ENCODE data around the gene AP1M1. TPM values are rescaled to one million over a fixed set of nuclear protein-coding genes. Genes with fewer than 3 reads are reported as not detected.

AP1M1 gene
- total RNA-seq, 4 donors from 2014 or later = 52.0 to 83.0 (median 56.3) TPM

DNA sequence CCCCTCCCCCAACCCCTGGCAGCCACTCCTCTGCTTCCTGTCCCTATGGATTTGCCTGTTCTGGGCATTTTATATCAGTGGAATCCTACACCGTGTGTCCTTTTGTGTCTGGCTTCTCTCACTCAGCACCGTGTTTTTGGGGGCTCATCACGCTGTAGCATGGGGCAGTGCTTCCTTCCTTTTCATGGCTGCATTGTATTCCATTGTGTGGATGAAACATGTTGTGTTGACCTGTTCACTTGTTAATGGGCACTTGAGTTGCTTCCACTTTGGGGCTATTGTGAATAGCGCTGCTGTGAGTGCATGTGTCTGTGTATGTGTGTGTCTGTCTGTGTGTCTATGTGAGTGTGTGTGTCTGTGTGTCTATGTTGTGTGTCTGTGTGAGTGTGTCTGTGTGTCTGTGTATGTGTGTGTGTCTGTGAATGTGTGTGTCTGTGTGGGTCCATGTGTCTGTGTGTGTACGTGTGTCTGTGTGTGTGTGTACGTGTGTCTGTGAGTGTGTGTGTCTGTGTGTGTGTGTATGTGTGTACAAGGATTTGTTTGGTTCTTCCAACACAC lies 57.2 kb downstream of the AP1M1 start:
- H3K36me3 ChIP-seq = no peaks in the 10 kb centered on the region
- TF ChIP-seq, protein P1, sequence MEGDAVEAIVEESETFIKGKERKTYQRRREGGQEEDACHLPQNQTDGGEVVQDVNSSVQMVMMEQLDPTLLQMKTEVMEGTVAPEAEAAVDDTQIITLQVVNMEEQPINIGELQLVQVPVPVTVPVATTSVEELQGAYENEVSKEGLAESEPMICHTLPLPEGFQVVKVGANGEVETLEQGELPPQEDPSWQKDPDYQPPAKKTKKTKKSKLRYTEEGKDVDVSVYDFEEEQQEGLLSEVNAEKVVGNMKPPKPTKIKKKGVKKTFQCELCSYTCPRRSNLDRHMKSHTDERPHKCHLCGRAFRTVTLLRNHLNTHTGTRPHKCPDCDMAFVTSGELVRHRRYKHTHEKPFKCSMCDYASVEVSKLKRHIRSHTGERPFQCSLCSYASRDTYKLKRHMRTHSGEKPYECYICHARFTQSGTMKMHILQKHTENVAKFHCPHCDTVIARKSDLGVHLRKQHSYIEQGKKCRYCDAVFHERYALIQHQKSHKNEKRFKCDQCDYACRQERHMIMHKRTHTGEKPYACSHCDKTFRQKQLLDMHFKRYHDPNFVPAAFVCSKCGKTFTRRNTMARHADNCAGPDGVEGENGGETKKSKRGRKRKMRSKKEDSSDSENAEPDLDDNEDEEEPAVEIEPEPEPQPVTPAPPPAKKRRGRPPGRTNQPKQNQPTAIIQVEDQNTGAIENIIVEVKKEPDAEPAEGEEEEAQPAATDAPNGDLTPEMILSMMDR (IDR thresholded peaks at IDR 0.05) = no peak
- no peak for TF ChIP-seq POLR2A (IDR thresholded peaks at IDR 0.05)
- no peak for DNase-seq
- no peaks in the 10 kb centered on the region for H3K9me3 ChIP-seq
- no peaks in the 10 kb centered on the region for H3K27me3 ChIP-seq
- intact Hi-C loops (cut with DNase I) = no loop called here
- 90 to 93% methylated on average over 6 of the region's 6 CpGs for WGBS, 2 donors
- peak overlapping the region in 1 of 3 donors; percentile 53 for H3K27ac ChIP-seq
- H3K4me1 ChIP-seq = peaks cover 19 to 30% of the 10 kb centered on the region in 2 donors
- H3K4me3 ChIP-seq (replicated peaks in 1 of 3) = no peak overlapping the region

DNA sequence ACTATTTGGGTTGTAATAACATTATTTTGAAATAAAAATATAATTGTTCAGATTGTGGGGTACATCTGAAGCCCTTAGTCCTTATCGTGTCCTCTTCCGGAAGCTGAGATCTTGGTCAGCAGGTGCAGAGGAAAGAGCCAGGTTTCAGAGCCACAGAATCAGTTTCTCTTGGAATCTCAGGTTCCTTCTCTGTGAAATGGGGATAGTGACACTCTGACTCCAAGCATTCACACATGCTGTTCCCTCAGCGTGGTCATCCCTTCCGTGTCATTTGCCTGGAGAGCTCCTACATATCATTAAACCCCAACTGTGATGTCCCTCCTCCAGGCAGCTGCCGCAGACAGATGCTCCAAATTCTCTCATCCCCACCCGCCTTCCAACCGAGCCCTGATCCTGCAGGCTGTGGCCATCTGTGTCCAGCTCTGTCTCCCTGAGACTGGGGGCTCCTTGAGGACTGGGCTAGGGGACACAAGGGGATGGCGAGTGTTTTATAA lies 59.8 kb downstream of the AP1M1 start:
- DNase-seq = no peak
- H3K9me3 ChIP-seq = no peaks in the 10 kb centered on the region
- 91 to 96% methylated on average over 8 of the region's 8 CpGs for WGBS, 2 donors
- H3K27ac ChIP-seq = peak overlapping the region in 2 of 3 donors; percentile 73 to 95
- no peak for TF ChIP-seq POLR2A (IDR thresholded peaks at IDR 0.05)
- TF ChIP-seq, protein P1 (IDR thresholded peaks at IDR 0.05) = no peak
- no peaks in the 10 kb centered on the region for H3K27me3 ChIP-seq
- intact Hi-C loops (cut with DNase I) = no loop called here
- no peak overlapping the region for H3K4me3 ChIP-seq (replicated peaks in 1 of 3)
- H3K4me1 ChIP-seq = peaks cover 19 to 34% of the 10 kb centered on the region in 2 donors
- no peaks in the 10 kb centered on the region for H3K36me3 ChIP-seq

- H3K4me1 ChIP-seq = peaks cover 19 to 29% of the 10 kb centered on the region in 2 donors
- H3K27ac ChIP-seq = peak overlapping the region; percentile 73 to 95 (median 81)
- H3K36me3 ChIP-seq = no peaks in the 10 kb centered on the region
- DNase-seq = peak; percentile 32 to 42
- no peaks in the 10 kb centered on the region for H3K9me3 ChIP-seq
- TF ChIP-seq, protein P1 (IDR thresholded peaks at IDR 0.05) = no peak
- peak in 1 of 2 donors; percentile 27 for TF ChIP-seq POLR2A (IDR thresholded peaks at IDR 0.05)
- 70 to 71% methylated on average over 4 to 18 of the region's 18 CpGs for WGBS, 2 donors
- no peaks in the 10 kb centered on the region for H3K27me3 ChIP-seq
- intact Hi-C loops (cut with DNase I) = no loop called here
- no peak overlapping the region for H3K4me3 ChIP-seq (replicated peaks in 1 of 3)
Measured at GRCh38 chr19:16258440-16258903, 60.8 kb downstream of the AP1M1 start.

DNA sequence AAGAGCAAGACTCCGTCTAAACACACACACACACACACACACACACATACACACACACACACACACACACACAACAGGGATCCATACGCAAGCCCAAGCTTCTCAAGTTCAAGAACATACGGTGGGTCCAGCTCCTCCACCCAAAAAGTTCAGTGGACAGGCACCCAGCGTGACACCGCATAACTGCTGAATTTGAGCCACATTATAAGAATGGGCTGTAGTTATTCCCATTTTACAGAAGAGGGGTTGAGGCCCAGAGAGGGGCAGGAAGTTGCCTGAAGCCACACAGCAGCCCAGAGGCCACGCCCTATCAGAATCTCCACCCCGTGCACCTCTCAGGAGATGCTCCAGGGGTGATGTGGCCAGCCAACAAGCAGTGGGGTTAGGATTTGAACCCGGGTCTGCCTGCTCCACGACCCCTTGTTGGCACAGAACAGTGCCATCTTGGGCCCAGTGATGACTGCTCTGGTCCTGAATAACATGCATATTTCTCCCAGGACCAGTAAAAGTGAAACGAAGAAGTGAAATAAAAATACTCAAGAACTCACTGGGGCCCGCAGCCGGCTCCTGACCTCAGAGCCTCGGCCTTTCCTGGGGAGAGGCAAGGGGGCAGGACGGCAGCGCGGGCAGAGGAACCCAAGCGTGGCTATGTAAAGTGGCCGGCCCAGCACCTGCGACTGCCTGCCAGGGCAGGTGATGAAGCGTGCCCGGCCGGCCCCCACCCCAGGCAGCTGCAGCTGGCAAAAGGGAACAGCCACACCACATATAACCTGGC lies 61.9 kb downstream of the AP1M1 start:
- TF ChIP-seq, protein P1 (IDR thresholded peaks at IDR 0.05) = no peak
- no peak for TF ChIP-seq POLR2A (IDR thresholded peaks at IDR 0.05)
- no peaks in the 10 kb centered on the region for H3K9me3 ChIP-seq
- 45 to 48% methylated on average over 21 to 22 of the region's 22 CpGs for WGBS, 2 donors
- H3K4me3 ChIP-seq (replicated peaks in 1 of 3) = no peak overlapping the region
- peak overlapping the region; percentile 73 to 95 (median 81) for H3K27ac ChIP-seq
- peak; percentile 91 for DNase-seq
- no peaks in the 10 kb centered on the region for H3K27me3 ChIP-seq
- no peaks in the 10 kb centered on the region for H3K36me3 ChIP-seq
- peaks cover 14 to 24% of the 10 kb centered on the region in 2 donors for H3K4me1 ChIP-seq
- intact Hi-C loops (cut with DNase I) = loop anchor here (10.0 kb wide), 1 partner anchor 55 kb away; no protein-coding TSS in a partner anchor

Data from thyroid gland (tissue), 4 donors.